Right lobe of liver (tissue), 6 donors: ENCODE measurements around the gene EXOC4. TPM values are rescaled to one million over a fixed set of nuclear protein-coding genes. Genes with fewer than 3 reads are reported as not detected.

Experiments used
- ATAC-seq, 4 donors: fragments of 200-7000 bp; cut with Tn5 transposase; one replicate each; pipeline ENCODE4 v1.9.1; 2020; ENCODE audit warnings: mild to moderate bottlenecking in 4 of 4, moderate library complexity in 4 of 4
- DNase-seq, 3 donors: peaks; one replicate each; pipeline ENCODE4 v3.0.0-alpha.2; 2020
- H3K27ac ChIP-seq, 3 donors: fragments of 200-600 bp; one replicate each; pipeline ENCODE4 v1.8.0; 2022
- H3K27me3 ChIP-seq, 2 donors: fragments of 200-600 bp; one replicate each; pipeline ENCODE4 v1.8.0; 2022
- H3K36me3 ChIP-seq, 4 donors: fragments of 200-600 bp; sonication (generic) in 1 of 4; one replicate each; pipeline versions ENCODE4 v1.5.1 to v1.8.0; 2017 to 2022; ENCODE audit warnings: control low read depth in 1 of 4
- H3K4me1 ChIP-seq, 4 donors: fragments of 200-600 bp; sonication (generic) in 1 of 4; one replicate each; pipeline versions ENCODE4 v1.5.1 to v1.8.0; 2017 to 2022; ENCODE audit warnings: control low read depth in 1 of 4
- H3K4me3 ChIP-seq, 3 donors: fragments of 200-600 bp; one replicate each; pipeline ENCODE4 v1.8.0; 2022
- H3K9me3 ChIP-seq, 4 donors: fragments of 200-600 bp; sonication (generic) in 1 of 4; one replicate each; pipeline versions ENCODE4 v1.5.1 to v1.8.0; 2017 to 2022; ENCODE audit warnings: control low read depth in 1 of 4
- CTCF ChIP-seq, 4 donors: fragments of 200-600 bp in 3 of 4; fragments of 450-650 bp in 1 of 4; IDR thresholded peaks; one replicate each; pipeline versions ENCODE4 v1.5.1 to v1.8.0; 2016 to 2022; ENCODE audit warnings: antibody characterized with exemption in 4 of 4, mild to moderate bottlenecking in 2 of 4
- POLR2A ChIP-seq: fragments of 450-650 bp; IDR thresholded peaks from one replicate; pipeline ENCODE4 v1.6.1; 2017; ENCODE audit warnings: antibody characterized with exemption, mild to moderate bottlenecking
- WGBS: methylation state at CpG from one replicate; pipeline ENCODE4 v1.1.6; 2018; ENCODE audit warnings: low coverage, low lambda C conversion rate; ENCODE audit not compliant: insufficient coverage; ENCODE audit errors: missing lambda C conversion rate; 5-methylcytosine and 5-hydroxymethylcytosine counted together
- intact Hi-C, 2 donors: fragments of 100-400 bp; cut with DNase I; formaldehyde crosslinking; loops; one replicate each; pipeline versions ENCODE4 v1.11.2 to v1.14.1; 2022
- total RNA-seq, 6 experiments: library from RNA; depleted of rRNA in 2 of 6; stranded (reverse); fragments of >200 nt in 2 of 6; fragmentation: NEBNext Ultra II Directional in 3 of 6; extraction: Animal tissue kit (Norgen Biotek cat#: 25700) in 3 of 6; gene quantifications; one replicate each; pipeline versions ENCODE4 v1.1.0 to v1.2.4, GENCODE V29; 2016 to 2023
- donor health status: DM: no; HTN: yes; CAD: no.
- donor health status: DM: no; HTN: no; CAD: no.
- donor health status: DM: no; HTN: no; CAD: no.
- donor health status: DM: no; HTN: yes; CAD: no.
- donor health status: DM: no; HTN: yes; CAD: no.

Gene EXOC4
- total RNA-seq, 6 experiments from 2014 or later, result 23.7 to 33.5 (median 30.0) TPM

GRCh38 chr7:133723044-133723443 lies 470.2 kb downstream of the EXOC4 start:
- DNase-seq (no peak), ATAC-seq (no peak)
- H3K4me1 ChIP-seq, result peaks cover 0 to 7% (median 0%) of the 10 kb centered on the region in 4 donors
- TF ChIP-seq CTCF (IDR thresholded peaks at IDR 0.05) (no peak), POLR2A (no peak)
- H3K27ac ChIP-seq, result no peak overlapping the region
- intact Hi-C loops, result no loop called here
- H3K27me3 ChIP-seq, result no peaks in the 10 kb centered on the region
- H3K36me3 ChIP-seq, result no peaks in the 10 kb centered on the region
- 92% methylated on average over 1 of the region's 1 CpG for WGBS
- no peak overlapping the region for H3K4me3 ChIP-seq
- no peaks in the 10 kb centered on the region for H3K9me3 ChIP-seq

GRCh38 chr7:133724148-133724547 lies 471.3 kb downstream of the EXOC4 start:
- H3K36me3 ChIP-seq, result no peaks in the 10 kb centered on the region
- WGBS, result 50% methylated on average over 2 of the region's 2 CpGs
- no peak overlapping the region for H3K4me3 ChIP-seq
- H3K9me3 ChIP-seq, result no peaks in the 10 kb centered on the region
- intact Hi-C loops, result no loop called here
- H3K27ac ChIP-seq, result no peak overlapping the region
- no peaks in the 10 kb centered on the region for H3K27me3 ChIP-seq
- TF ChIP-seq POLR2A (no peak), CTCF (IDR thresholded peaks at IDR 0.05) (no peak)
- peaks cover 0 to 7% (median 0%) of the 10 kb centered on the region in 4 donors for H3K4me1 ChIP-seq
- peak in 3 of 4 donors; percentile 27 to 58 (median 54) for ATAC-seq
- DNase-seq, result no peak

GRCh38 chr7:133724694-133725093 lies 471.8 kb downstream of the EXOC4 start:
- Histone ChIP-seq H3K27ac (no peak overlapping the region), H3K4me3 (no peak overlapping the region), H3K4me1 (peaks cover 0 to 7% (median 0%) of the 10 kb centered on the region in 4 donors), H3K36me3 (no peaks in the 10 kb centered on the region), H3K9me3 (no peaks in the 10 kb centered on the region), H3K27me3 (no peaks in the 10 kb centered on the region)
- no peak for TF ChIP-seq POLR2A
- TF ChIP-seq CTCF (IDR thresholded peaks at IDR 0.05), result no peak
- ATAC-seq (no peak), DNase-seq (no peak)
- WGBS, result 85% methylated on average over 3 of the region's 3 CpGs
- intact Hi-C loops, result no loop called here

GRCh38 chr7:133727476-133728214 lies 474.8 kb downstream of the EXOC4 start:
- H3K36me3 ChIP-seq, result no peaks in the 10 kb centered on the region
- intact Hi-C loops, result no loop called here
- H3K4me3 ChIP-seq, result no peak overlapping the region
- H3K27me3 ChIP-seq, result no peaks in the 10 kb centered on the region
- no peak for ATAC-seq
- H3K9me3 ChIP-seq, result no peaks in the 10 kb centered on the region
- TF ChIP-seq POLR2A (no peak), CTCF (IDR thresholded peaks at IDR 0.05) (no peak)
- 91% methylated on average over 13 of the region's 13 CpGs for WGBS
- no peak for DNase-seq
- H3K27ac ChIP-seq, result no peak overlapping the region
- H3K4me1 ChIP-seq, result peaks cover 0 to 7% (median 0%) of the 10 kb centered on the region in 4 donors
